ENCODE measurements around the gene ADM2. TPM values are rescaled to one million over a fixed set of nuclear protein-coding genes. Genes with fewer than 3 reads are reported as not detected.

The ADM2 gene
- total and polyA plus RNA-seq, 2 of the 13 experiments (the other 11 are each of a cell fraction or from before 2014, with no cell fraction given) = 1.2 to 3.0 TPM

DNA sequence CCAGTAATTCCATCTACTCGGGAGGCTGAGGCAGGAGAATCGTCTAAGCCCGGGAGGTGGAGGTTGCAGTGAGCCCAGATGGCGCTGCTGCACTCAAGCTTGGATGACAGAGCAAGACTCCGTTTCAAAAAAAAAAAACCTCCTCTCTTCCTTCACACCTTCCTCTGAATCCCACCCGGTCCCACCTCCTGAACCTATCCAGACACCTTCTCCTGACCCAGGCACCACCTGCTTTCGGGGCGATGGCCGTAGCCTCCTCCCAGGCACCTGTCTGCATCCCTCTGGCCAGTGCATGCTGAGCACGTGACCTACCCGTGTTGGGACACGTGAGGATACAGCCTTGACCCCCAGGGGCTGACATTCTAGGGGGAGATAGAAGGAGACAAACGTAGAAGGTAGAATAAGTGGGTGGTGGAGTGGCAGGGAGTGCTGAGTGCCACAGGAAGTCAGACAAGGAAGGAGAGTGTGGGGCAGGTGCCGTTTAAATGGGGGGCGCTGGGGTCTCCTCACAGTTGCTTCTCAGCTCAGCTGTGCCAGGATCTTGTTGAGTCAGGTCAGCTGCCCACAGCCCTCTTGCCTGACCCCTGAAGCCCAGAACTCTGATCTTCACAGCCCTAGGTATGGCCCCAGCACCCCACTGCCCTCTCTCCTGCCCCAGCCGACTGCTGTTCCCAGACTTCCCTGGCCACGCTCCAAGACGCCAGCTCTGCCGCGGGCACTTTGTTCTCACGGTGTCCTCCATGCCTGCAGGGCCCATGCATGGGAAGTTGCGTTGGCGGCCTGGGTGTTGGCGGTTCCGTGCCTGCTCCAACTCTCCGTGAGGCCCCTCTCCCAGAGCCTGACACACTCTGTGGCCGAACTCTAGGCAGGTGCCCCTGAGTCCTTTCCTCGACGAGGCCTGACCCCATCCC is 4.1 kb downstream of the ADM2 start (continued):
- TF ChIP-seq, protein P1, sequence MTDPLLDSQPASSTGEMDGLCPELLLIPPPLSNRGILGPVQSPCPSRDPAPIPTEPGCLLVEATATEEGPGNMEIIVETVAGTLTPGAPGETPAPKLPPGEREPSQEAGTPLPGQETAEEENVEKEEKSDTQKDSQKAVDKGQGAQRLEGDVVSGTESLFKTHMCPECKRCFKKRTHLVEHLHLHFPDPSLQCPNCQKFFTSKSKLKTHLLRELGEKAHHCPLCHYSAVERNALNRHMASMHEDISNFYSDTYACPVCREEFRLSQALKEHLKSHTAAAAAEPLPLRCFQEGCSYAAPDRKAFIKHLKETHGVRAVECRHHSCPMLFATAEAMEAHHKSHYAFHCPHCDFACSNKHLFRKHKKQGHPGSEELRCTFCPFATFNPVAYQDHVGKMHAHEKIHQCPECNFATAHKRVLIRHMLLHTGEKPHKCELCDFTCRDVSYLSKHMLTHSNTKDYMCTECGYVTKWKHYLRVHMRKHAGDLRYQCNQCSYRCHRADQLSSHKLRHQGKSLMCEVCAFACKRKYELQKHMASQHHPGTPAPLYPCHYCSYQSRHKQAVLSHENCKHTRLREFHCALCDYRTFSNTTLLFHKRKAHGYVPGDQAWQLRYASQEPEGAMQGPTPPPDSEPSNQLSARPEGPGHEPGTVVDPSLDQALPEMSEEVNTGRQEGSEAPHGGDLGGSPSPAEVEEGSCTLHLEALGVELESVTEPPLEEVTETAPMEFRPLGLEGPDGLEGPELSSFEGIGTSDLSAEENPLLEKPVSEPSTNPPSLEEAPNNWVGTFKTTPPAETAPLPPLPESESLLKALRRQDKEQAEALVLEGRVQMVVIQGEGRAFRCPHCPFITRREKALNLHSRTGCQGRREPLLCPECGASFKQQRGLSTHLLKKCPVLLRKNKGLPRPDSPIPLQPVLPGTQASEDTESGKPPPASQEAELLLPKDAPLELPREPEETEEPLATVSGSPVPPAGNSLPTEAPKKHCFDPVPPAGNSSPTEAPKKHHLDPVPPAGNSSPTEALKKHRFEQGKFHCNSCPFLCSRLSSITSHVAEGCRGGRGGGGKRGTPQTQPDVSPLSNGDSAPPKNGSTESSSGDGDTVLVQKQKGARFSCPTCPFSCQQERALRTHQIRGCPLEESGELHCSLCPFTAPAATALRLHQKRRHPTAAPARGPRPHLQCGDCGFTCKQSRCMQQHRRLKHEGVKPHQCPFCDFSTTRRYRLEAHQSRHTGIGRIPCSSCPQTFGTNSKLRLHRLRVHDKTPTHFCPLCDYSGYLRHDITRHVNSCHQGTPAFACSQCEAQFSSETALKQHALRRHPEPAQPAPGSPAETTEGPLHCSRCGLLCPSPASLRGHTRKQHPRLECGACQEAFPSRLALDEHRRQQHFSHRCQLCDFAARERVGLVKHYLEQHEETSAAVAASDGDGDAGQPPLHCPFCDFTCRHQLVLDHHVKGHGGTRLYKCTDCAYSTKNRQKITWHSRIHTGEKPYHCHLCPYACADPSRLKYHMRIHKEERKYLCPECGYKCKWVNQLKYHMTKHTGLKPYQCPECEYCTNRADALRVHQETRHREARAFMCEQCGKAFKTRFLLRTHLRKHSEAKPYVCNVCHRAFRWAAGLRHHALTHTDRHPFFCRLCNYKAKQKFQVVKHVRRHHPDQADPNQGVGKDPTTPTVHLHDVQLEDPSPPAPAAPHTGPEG (CRISPR knock-in tag; IDR thresholded peaks at IDR 0.05) = no peak
- no peak for TF ChIP-seq SOX6 (IDR thresholded peaks at IDR 0.05)
- TF ChIP-seq SOX6 (CRISPR knock-in tag; IDR thresholded peaks at IDR 0.05) = peak; percentile 39; the same call in 1 of the 2 replicates
- no peak; the same call in 1 of the 2 replicates for TF ChIP-seq ZNF761 (CRISPR knock-in tag; conservative IDR thresholded peaks at IDR 0.05)
- TF ChIP-seq, protein P2, sequence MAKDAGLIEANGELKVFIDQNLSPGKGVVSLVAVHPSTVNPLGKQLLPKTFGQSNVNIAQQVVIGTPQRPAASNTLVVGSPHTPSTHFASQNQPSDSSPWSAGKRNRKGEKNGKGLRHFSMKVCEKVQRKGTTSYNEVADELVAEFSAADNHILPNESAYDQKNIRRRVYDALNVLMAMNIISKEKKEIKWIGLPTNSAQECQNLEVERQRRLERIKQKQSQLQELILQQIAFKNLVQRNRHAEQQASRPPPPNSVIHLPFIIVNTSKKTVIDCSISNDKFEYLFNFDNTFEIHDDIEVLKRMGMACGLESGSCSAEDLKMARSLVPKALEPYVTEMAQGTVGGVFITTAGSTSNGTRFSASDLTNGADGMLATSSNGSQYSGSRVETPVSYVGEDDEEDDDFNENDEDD (CRISPR knock-in tag; IDR thresholded peaks at IDR 0.05; ENCODE audit: borderline replicate concordance) = peak; percentile 46; the same call in 1 of the 2 replicates
- 0 out of 2 replicates have a peak, but pooled peaks have one; percentile 27 for TF ChIP-seq ZNF670 (CRISPR knock-in tag; IDR thresholded peaks at IDR 0.05; ENCODE audit: borderline replicate concordance)
- no peak for TF ChIP-seq ZFX (CRISPR knock-in tag; IDR thresholded peaks at IDR 0.05; ENCODE audit: low read depth)
- peak; percentile 87 for TF ChIP-seq ZNF605 (CRISPR knock-in tag; IDR thresholded peaks at IDR 0.05)
- TF ChIP-seq HNF4A (CRISPR knock-in tag; IDR thresholded peaks at IDR 0.05) = no peak
- TF ChIP-seq, protein P3, sequence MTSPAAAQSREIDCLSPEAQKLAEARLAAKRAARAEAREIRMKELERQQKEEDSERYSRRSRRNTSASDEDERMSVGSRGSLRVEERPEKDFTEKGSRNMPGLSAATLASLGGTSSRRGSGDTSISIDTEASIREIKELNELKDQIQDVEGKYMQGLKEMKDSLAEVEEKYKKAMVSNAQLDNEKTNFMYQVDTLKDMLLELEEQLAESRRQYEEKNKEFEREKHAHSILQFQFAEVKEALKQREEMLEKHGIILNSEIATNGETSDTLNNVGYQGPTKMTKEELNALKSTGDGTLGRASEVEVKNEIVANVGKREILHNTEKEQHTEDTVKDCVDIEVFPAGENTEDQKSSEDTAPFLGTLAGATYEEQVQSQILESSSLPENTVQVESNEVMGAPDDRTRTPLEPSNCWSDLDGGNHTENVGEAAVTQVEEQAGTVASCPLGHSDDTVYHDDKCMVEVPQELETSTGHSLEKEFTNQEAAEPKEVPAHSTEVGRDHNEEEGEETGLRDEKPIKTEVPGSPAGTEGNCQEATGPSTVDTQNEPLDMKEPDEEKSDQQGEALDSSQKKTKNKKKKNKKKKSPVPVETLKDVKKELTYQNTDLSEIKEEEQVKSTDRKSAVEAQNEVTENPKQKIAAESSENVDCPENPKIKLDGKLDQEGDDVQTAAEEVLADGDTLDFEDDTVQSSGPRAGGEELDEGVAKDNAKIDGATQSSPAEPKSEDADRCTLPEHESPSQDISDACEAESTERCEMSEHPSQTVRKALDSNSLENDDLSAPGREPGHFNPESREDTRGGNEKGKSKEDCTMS (CRISPR knock-in tag; conservative IDR thresholded peaks at IDR 0.05) = no peak
- TF ChIP-seq RBAK (CRISPR knock-in tag; IDR thresholded peaks at IDR 0.05) = no peak
- TF ChIP-seq KDM3A (CRISPR knock-in tag; IDR thresholded peaks at IDR 0.05; ENCODE audit: low read depth) = peak; percentile 74; the same call in 1 of the 2 replicates
- TF ChIP-seq, protein P4, sequence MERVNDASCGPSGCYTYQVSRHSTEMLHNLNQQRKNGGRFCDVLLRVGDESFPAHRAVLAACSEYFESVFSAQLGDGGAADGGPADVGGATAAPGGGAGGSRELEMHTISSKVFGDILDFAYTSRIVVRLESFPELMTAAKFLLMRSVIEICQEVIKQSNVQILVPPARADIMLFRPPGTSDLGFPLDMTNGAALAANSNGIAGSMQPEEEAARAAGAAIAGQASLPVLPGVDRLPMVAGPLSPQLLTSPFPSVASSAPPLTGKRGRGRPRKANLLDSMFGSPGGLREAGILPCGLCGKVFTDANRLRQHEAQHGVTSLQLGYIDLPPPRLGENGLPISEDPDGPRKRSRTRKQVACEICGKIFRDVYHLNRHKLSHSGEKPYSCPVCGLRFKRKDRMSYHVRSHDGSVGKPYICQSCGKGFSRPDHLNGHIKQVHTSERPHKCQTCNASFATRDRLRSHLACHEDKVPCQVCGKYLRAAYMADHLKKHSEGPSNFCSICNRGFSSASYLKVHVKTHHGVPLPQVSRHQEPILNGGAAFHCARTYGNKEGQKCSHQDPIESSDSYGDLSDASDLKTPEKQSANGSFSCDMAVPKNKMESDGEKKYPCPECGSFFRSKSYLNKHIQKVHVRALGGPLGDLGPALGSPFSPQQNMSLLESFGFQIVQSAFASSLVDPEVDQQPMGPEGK (CRISPR knock-in tag; IDR thresholded peaks at IDR 0.05) = peak; percentile 76
- TF ChIP-seq XRCC5 (optimal IDR thresholded peaks at IDR 0.05; ENCODE audit: low read length) = no peak
- TF ChIP-seq NFRKB (IDR thresholded peaks at IDR 0.05) = no peak
- TF ChIP-seq CEBPB (IDR thresholded peaks at IDR 0.05; ENCODE audit: borderline replicate concordance, low read depth, low read length) = no peak
- TF ChIP-seq JARID2 (CRISPR knock-in tag; IDR thresholded peaks at IDR 0.05; ENCODE audit: insufficient replicate concordance) = no peak

Data from HepG2 (cell line).